GM15510 (cell line): ENCODE measurements around the gene SOHLH2.

ENCODE experiments used
- POLR2A ChIP-seq: IDR thresholded peaks from 3 replicates; pipeline ENCODE4 v1.6.1; 2011; ENCODE audit warnings: borderline replicate concordance; ENCODE audit not compliant: insufficient read length; ENCODE audit errors: extremely low read depth

SOHLH2 gene, protein sequence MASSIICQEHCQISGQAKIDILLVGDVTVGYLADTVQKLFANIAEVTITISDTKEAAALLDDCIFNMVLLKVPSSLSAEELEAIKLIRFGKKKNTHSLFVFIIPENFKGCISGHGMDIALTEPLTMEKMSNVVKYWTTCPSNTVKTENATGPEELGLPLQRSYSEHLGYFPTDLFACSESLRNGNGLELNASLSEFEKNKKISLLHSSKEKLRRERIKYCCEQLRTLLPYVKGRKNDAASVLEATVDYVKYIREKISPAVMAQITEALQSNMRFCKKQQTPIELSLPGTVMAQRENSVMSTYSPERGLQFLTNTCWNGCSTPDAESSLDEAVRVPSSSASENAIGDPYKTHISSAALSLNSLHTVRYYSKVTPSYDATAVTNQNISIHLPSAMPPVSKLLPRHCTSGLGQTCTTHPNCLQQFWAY

DNA sequence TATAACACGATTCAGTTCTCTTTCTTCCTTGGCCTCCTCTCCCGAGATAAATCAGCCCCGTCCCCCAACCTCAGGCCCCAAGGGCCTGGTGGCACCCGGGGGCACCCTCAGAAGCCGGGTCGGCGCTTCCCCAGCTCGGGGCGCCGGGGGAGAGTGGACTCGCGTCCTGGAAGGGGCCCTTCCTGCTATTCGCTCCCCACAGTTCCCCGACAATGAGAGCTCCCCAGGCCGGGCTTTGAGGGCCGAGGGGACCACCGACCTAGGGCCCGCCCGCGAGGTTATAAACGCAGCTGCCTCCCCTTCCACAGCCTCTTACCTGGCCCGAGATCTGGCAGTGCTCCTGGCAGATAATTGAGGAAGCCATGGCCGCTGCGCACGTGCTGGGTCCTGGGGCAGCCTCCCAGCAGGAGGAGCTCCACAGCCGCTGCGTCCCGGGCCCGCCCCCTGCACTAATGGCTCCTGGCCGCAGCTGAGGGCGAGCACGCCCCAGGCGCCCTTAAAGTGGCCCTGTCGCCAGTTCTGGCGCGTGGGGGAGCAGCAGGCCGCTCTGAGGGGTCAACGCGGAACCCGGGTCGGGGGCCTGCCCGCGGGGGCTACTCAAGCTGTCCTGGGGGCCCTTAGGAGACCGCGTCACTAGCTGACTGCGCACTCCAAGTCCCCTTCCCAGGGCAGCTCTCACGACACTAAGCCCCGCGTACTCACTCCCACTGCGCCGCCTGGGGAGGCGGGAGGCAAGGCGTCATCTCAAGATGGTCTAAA, at the start of gene SOHLH2:
Gene SOHLH2 (minus strand): TSS at position 394 of the 759 bp plus-strand sequence. CDS start 30 bp downstream, at position 364.
- TF ChIP-seq POLR2A, result no peak

DNA sequence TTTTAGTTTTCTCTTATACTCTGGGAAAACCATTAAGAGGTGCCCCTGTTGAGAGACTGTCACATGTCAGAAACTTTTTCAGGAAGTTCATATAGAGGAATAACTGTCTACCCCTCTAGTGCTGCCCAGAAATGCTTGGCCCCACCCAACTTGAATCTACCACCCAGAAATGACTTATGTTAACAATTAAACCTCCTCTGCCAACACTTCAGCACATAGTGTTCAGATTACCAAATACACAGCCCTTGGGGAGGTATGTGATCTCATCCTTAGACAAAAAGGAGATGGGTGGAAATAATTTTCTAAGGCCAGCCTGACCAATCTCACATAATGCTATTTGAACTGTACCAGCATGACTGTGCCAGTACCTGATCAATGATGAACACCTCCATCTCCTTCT, 47.6 kb upstream of the SOHLH2 start:
- TF ChIP-seq POLR2A, result no peak

DNA sequence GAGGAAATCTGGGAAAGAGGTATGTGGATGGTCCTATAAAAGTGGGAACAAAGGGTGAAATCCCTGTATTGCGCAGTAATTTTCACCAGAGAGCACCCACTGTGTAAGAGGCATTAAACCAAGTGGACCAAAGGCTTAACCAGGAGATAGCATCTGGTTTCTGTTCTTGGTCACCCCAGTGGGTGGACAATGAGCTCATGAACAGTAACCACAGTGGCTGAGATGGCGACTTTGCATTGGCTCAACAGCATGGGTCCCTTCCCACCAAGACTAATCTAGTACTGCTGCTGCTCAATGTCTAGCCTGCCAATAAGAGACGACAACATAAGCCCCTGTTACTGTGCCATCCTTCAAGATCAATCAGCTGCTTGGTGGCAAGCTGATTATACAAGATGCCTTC, 46.7 kb upstream of the SOHLH2 start:
- no peak for TF ChIP-seq POLR2A

DNA sequence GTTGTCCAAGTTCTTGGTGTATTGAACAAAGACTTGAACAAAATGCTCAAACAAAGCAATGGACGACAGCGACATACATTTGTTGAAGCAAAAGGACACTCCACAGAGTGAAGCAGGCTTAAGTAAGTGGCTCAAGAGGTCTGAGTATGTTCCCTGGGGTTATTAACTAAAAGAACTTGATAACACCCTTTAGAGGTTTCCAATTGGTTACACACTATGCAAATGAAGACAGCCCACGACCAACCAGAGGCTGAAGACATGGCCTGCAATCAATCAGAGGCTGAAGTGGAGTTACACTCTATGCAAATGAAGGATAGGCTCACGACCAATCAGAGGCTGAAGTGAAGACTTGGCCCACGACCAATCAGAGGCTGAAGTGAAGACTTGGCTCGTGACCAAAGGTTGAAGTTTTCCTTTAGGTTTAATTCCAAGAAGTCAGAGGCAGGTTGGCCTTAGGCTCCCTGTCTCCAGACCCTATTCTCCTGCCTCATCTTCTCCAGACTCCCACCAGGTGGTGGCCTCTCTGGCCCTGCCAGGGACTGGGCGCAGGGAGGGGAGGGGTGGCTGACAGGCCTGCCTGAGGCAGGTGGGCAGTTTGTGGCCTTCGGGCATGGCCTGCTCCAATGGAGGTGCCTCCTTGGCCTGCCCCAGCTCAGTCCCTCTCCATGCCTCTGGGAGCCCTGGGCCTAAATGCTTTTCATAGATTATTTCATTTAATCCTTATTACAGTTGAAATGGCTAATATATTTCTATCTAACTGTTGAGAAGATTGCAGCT, 45.2 kb upstream of the SOHLH2 start:
- TF ChIP-seq POLR2A, result no peak

DNA sequence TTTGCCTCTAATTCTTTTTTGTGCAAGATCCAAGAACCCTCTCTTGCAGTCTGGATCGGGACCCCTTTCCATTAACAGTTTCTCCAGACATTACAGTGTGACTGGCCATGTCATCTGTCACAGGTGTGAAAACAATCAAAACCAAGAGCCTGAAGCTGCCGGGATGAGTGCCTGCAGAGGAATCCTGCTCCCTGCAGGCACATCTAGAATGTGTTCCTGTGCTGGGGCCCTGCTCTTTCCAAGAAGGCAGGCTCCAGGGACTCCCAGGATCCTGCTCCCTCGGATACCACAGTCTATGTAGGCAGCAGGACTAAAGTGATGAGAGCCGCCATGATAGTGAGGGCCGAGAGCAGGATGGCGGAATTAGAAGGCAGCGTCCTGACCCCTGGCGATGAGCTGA, 44.5 kb upstream of the SOHLH2 start:
- no peak for TF ChIP-seq POLR2A

DNA sequence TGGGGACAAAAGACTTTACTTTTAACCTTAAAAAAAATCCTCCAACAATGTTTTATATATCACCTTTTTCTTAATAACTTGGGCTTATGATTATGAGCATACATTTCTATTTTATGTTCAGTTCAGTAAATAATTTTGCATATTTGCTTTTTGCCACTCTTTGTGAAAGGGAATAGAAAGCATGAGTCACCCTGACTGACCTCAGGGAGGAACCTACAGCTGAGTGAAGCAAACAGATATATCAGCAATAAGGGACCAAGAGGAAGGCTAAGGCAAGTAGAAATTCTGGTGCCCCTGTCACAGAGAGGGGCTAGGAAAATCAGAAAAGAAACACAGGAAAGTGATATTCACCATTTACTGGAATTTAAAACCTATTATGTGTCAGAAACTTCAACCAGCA, 37.2 kb upstream of the SOHLH2 start:
- TF ChIP-seq POLR2A, result no peak

DNA sequence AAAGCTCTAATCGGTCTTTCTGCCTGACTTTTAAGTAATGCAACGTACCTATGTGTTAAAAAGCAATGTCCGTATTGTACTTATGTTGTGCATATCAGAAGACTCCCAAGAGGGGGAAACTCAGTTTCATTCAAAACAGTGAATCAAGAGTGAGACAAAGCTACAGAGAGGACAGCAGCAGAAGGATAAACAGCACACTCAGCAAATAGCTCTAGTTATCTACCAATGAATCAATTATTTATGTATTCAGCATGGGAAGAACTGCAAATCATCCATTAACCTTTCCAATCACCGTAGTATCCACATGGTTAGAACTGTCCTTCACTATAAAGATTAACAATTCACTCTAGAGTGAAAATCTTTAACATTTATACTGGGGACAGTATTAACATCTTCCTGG, 36.7 kb upstream of the SOHLH2 start:
- no peak for TF ChIP-seq POLR2A

DNA sequence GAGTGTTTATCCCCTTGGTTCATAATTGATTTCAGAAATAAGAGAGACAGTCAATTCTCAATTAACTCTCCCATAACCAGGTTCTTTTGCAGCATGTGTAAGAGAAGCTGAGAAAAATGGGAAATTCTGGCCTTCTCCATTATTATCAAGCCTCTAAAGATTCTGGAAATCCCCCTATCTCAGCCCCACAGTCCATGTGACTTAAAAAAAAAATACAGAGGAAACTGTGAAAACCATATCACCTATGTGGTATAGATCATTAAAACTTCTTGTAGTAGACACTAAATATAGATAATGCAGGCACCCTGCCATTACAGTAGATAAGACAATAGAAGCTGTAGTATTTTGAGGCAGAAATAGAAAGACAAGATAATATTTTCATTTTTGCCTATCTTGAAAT, 34.3 kb upstream of the SOHLH2 start:
- no peak for TF ChIP-seq POLR2A

DNA sequence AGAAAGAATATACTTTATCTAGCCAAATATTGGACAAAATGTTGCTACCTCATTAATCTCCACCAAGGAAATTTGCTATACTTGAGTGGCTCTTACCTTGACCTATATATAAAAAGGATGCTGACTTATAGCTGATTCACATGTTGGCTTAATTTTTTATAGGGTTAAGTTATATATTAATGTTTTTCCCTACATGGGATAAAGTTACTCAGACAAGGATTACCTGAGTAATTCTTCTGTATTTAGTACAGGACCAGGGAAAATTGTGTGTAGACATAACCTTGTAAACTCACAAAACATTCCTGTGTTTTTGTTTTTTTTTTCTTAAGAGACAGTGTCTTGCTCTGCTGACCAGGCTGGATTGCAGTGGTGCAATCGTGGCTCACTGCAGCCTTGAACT, 30.6 kb upstream of the SOHLH2 start:
- TF ChIP-seq POLR2A, result no peak

DNA sequence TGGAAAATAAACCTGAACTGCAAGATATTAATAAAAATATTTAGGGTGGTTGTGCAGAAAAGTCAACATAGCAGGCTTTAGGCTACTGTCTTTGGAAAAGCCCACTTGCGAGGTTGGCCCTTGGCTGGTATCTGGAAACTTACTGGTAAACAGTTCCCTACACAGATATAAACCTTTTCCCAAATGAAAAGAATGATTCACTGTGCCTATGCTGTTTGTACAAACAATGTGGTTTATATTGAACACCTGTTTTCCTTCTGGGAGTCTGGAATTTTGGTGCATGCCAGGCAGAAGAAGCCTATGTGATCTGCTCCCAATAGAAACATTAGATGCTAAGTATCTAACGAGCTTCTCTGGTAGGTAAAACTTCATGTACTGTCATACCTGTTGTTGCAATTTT, 29.7 kb upstream of the SOHLH2 start:
- no peak for TF ChIP-seq POLR2A

DNA sequence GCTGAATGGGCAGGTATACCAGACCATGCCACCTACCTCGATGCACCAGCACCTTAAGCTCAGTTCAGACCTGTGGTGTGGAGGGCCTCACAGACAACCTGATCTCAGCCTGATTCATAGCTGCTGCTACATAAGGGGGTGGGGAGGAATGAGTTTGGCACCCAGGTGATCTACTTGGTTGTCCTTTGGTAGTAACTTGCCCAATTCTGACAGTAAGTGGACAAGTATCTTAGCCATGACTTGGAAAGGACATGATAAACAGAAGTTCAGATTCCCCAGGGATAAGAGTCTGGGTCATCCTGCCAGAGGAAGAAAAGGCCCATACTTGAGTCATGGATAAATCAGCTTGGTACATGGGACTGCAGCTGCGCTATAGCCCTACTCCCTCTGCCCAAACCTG, 28.4 kb upstream of the SOHLH2 start:
- no peak for TF ChIP-seq POLR2A

DNA sequence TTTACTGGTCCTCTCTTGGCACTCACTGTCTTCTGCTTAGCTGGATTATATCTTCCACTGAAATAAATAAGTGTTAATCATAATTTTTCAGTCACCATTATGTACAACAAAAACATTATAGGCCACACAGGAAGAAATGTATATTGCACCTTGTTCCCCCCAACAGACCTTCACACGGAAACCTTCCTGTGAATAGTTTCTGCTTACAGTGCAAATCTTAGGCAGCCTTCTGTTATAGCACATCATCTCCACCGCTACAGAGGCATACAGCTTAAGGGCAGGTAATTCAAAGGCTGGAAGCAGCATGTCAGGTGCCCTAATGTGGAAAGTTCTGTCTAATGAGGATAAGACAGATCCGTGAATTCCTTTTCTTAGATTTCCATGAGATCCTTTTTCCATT, 16.9 kb upstream of the SOHLH2 start:
- no peak for TF ChIP-seq POLR2A

DNA sequence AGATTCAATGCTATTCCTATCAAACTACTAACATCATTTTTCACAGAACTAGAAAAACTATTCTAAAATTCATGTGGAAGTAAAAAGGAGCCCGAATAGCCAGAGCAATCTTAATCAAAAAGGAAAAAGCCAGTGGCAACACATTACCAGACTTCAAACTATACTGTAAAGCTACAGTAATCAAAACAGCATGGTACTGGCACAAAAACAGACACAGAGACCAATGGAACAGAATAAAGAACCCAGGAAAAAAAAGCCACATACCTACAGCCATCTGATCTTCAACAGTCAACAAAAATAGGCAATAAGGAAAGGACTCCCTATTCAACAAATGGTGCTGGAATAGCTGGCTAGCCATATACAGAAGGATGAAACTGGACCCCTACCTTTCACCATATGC, 10.4 kb upstream of the SOHLH2 start:
- no peak for TF ChIP-seq POLR2A

DNA sequence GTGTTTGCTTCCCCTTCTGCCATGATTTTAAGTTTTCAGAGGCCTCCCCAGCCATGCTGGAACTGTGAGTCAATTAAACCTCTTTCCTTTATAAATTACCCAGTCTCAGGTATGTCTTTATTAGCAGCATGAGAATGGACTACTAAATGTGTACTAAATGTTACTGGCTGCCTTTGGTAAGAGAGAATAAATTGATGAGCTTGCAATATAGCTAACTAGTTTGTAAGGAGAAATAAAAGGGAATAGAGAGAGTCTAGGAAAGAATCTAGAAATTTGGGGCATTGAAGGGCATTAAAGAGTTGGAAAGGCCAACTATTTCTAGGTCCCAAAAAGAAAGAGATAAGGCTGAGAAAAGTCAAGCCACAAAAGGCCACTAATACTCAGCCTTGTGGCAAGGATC, 5.5 kb upstream of the SOHLH2 start:
- no peak for TF ChIP-seq POLR2A

DNA sequence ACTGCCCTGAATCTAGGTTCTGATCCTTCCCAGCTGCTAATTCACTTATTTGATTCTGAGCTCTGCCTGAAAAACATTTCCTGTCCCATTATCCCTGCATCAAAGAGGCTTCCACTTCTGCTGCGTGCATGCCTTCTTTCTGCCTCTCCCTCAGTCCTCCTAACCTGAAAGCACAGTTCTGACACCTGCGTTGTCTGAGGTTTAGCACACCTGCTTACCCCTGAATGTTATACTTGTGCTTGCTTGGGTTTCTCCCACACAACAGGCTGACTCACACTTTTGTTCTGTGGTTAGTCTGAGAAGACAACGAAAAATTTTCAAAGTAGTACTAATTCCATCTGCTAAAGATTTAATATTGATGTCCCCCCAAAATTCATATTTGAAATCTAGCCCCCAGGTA, 3.1 kb upstream of the SOHLH2 start:
- no peak for TF ChIP-seq POLR2A
